ENCODE data around the gene PDIA5. TPM values are rescaled to one million over a fixed set of nuclear protein-coding genes. Genes with fewer than 3 reads are reported as not detected.
A peak's percentile ranks its signal among the peaks of the same experiment; 100 is the strongest.

PDIA5 gene
- total RNA-seq, 2 experiments from 2014 or later = 8.1 to 11.7 TPM

DNA sequence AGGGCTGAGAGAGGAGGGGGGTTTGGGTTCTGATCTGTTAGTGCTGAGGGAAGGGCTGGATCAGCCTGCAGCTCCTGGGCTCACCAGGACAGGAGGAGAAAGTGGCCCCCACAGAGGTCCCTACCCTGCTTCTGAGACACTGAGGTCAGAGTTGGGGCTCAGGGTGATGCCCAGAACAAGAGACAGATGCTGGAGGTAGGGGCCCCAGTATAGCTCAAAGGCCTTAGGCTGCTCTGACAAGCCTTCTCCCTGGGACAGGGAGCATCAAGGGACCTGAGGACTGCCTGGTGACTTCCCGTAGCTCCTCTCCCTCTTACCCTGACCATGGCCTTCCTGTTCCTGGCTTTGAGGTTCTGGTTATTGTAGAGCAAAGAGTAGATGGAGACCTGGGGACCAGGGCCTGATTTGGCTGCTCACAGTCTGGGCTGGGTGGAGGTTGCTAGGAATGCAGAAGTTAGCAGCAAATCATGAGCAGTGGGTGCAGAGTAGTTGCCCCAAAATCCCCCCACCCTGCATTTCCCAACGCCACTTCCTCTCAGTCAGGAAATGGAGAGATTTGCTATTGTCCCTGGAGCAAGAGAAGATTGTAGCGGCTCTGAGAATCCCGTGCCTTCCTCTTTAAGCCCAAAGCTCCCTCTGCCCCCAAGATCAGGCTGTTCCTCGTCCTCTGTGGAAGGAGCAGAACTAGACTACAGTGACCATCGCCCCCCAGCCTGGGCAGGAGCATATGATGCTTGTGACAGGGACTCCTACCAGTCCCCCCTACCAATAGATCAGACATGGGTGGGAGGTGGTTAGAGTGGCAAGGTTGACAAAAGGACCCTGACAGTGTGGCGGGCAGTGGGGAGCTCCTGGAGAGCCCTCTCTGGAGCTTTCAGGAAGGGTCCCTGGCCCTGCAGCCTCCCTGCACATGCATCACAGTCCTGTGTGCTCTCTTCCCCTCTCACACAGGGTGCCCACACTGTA, 87.5 kb downstream of the PDIA5 start:
- POLR2A ChIA-PET = interaction anchor here (0.6 to 2.1 kb wide), 4 partner anchors 10 to 370 kb away, joined by 3 to 10 read pairs (median 4); partner anchors contain the start of gene SEC22A
- Histone ChIP-seq H3K9me3 (ENCODE audit: low read length) (no peaks in the 10 kb centered on the region), H3K4me1 (ENCODE audit: insufficient read depth, low read length, poor library complexity, severe bottlenecking) (peaks cover 22% of the 10 kb centered on the region), H3K36me3 (ENCODE audit: insufficient read depth, low read length) (peaks cover 16% of the 10 kb centered on the region), H3K4me3 (ENCODE audit: low read depth, low read length, poor library complexity, severe bottlenecking) (no peak overlapping the region), H3K4me2 (ENCODE audit: low read length) (no peak overlapping the region), H2AFZ (ENCODE audit: low read length) (peak overlapping the region; percentile 27; the same call in 1 of the 2 replicates), H3K79me2 (ENCODE audit: insufficient read depth, low read depth, low read length) (no peaks in the 10 kb centered on the region), H3K27ac (ENCODE audit: low read depth, low read length, poor library complexity, severe bottlenecking) (no peak overlapping the region), H4K20me1 (ENCODE audit: insufficient read depth, low read length) (no peaks in the 10 kb centered on the region), H3K9me2 (ENCODE audit: insufficient read depth, low read length) (no peaks in the 10 kb centered on the region)
- CTCF ChIA-PET (ENCODE audit: unreplicated experiment) = no interaction called here
- TF ChIP-seq, protein P1, sequence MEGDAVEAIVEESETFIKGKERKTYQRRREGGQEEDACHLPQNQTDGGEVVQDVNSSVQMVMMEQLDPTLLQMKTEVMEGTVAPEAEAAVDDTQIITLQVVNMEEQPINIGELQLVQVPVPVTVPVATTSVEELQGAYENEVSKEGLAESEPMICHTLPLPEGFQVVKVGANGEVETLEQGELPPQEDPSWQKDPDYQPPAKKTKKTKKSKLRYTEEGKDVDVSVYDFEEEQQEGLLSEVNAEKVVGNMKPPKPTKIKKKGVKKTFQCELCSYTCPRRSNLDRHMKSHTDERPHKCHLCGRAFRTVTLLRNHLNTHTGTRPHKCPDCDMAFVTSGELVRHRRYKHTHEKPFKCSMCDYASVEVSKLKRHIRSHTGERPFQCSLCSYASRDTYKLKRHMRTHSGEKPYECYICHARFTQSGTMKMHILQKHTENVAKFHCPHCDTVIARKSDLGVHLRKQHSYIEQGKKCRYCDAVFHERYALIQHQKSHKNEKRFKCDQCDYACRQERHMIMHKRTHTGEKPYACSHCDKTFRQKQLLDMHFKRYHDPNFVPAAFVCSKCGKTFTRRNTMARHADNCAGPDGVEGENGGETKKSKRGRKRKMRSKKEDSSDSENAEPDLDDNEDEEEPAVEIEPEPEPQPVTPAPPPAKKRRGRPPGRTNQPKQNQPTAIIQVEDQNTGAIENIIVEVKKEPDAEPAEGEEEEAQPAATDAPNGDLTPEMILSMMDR (conservative IDR thresholded peaks at IDR 0.05; ENCODE audit: low read length) = no peak
- no peak for TF ChIP-seq EZH2phosphoT487 (IDR thresholded peaks at IDR 0.05; ENCODE audit: borderline replicate concordance, low read depth, low read length)
- no peak for DNase-seq (ENCODE audit: low spot score)
- BruUV-seq (replicated peaks) = no TSS peak
- intact Hi-C loops (cut with micrococcal nuclease; ENCODE audit: unreplicated experiment) = no loop called here

DNA sequence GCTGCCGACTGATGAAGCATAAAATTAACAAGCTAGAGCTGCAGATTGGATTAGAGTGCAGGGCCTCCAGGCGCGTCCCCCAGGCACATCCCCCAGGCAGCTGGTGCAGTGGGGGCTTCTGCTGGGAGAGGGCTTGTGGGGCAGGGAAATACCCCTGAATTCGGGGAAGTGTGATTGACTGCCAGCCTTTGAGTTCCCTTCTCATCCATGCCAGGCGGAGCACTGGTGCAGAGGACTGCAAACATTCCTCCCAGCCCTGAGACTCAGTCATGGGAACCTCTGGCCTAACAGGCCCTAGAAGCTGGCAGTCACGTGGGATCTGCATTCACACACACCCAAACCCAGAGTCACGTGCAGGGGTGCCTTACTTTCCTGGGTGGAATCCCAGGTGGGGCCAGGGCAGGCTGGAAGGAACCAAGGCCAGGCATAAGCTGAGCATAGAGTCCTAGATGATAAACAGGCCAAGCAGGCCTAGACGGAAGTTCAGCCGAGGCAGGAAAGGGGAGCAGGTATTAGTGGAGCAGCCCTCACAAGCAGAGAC, 88.7 kb downstream of the PDIA5 start:
- H3K4me3 ChIP-seq (ENCODE audit: low read depth, low read length, poor library complexity, severe bottlenecking) = no peak overlapping the region
- H3K36me3 ChIP-seq (ENCODE audit: insufficient read depth, low read length) = peaks cover 9% of the 10 kb centered on the region; the same call in 1 of the 2 replicates
- H3K9me3 ChIP-seq (ENCODE audit: low read length) = no peaks in the 10 kb centered on the region
- H3K4me1 ChIP-seq (ENCODE audit: insufficient read depth, low read length, poor library complexity, severe bottlenecking) = peaks cover 22% of the 10 kb centered on the region
- ChIA-PET POLR2A (no interaction called here), CTCF (ENCODE audit: unreplicated experiment) (no interaction called here)
- H3K79me2 ChIP-seq (ENCODE audit: insufficient read depth, low read depth, low read length) = no peaks in the 10 kb centered on the region
- no peak for TF ChIP-seq EZH2phosphoT487 (IDR thresholded peaks at IDR 0.05; ENCODE audit: borderline replicate concordance, low read depth, low read length)
- TF ChIP-seq, protein P1 (conservative IDR thresholded peaks at IDR 0.05; ENCODE audit: low read length) = no peak
- no peak overlapping the region for H2AFZ ChIP-seq (ENCODE audit: low read length)
- no peak for DNase-seq (ENCODE audit: low spot score)
- no TSS peak for BruUV-seq (replicated peaks)
- H3K4me2 ChIP-seq (ENCODE audit: low read length) = no peak overlapping the region
- H3K9me2 ChIP-seq (ENCODE audit: insufficient read depth, low read length) = no peaks in the 10 kb centered on the region
- H3K27ac ChIP-seq (ENCODE audit: low read depth, low read length, poor library complexity, severe bottlenecking) = no peak overlapping the region
- H4K20me1 ChIP-seq (ENCODE audit: insufficient read depth, low read length) = no peaks in the 10 kb centered on the region
- intact Hi-C loops (cut with micrococcal nuclease; ENCODE audit: unreplicated experiment) = no loop called here
